Left colon (tissue), 2 donors: ENCODE data around the gene HBE1. TPM values are rescaled to one million over a fixed set of nuclear protein-coding genes. Genes with fewer than 3 reads are reported as not detected.
"Not testable (repeated sequence)": the region's sequence is repeated elsewhere in the genome, so short reads cannot be mapped to it uniquely, and the experiment has no call there.

Experiments used
- ATAC-seq: fragments of 200-7000 bp; cut with Tn5 transposase; one replicate; pipeline ENCODE4 v1.9.1; 2020; ENCODE audit warnings: mild to moderate bottlenecking, moderate library complexity
- DNase-seq, 2 donors: peaks; one replicate each; pipeline ENCODE4 v3.0.0-alpha.2; 2020
- intact Hi-C, 2 donors: fragments of 100-400 bp; cut with DNase I in 1 of 2; cut with micrococcal nuclease in 1 of 2; formaldehyde crosslinking; loops; one replicate each; pipeline versions ENCODE4 v1.11.2 to v1.14.0; 2022; cut with DNase I, micrococcal nuclease
- long read RNA-seq: library from polyadenylated mRNA; unstranded; transcript quantifications from one replicate; pipeline ENCODE4 v2.0.0, GENCODE V29; 2021
- total RNA-seq, 2 donors: library from RNA; stranded (reverse); fragmentation: NEBNext Ultra II Directional; extraction: Animal tissue kit (Norgen Biotek cat#: 25700); gene quantifications; one replicate each; pipeline ENCODE4 v1.2.1, GENCODE V29; 2021
- donor health status: DM: no; HTN: no; CAD: no.
- donor health status: DM: yes; HTN: yes; CAD: no.

Gene HBE1
- not detected for total RNA-seq
- long read RNA-seq: 0 reads

- intact Hi-C loops: no loop called here
- ATAC-seq (no peak), DNase-seq (no peak)
Measured at GRCh38 chr11:5269715-5270147, at the start of gene HBE1. Gene HBE1 (minus strand): TSS chr11:5269945. CDS start chr11:5269890, 55 bp downstream.

DNA sequence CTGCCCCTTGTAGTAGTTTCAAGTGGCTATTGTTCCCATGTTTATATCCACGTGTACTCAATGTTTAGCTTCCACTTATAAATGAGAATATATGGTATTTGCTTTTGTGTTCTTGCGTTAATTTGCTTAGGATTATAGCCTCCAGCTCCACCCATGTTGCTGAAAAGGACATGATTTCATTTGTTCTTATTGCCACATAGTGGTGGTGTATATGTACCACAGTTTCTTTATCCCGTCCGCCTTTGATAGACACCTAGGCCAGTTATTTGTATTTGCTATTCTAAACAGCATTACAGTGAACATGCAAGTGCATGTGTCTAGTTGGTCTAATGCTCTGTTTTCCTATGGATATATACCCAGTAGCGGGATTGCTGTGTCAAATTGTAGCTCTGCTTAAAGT, 47.5 kb upstream of the HBE1 start:
- intact Hi-C loops: no loop called here
- ATAC-seq (no peak), DNase-seq (no peak)

- DNase-seq, intact Hi-C loops, ATAC-seq: not testable (repeated sequence)
Measured at GRCh38 chr11:5313326-5314023, 43.7 kb upstream of the HBE1 start.

DNA sequence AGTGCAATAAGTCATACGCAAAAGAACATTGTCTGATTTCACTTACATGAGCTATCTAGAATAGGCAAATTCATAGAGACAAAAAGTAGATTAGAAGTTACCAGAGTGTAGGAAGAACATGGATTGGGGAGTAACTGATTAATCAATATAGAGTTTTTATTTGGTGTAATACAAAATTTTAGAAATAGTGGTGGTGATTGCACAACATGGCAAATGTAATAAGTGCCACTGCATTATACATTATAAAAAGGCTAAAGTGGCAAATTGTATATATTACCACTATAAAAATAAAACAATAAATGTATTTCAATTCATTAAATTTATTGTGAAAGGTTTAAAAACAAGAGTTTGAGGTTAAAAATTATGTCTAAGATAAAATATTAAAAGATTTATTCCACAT, 40.7 kb upstream of the HBE1 start:
- intact Hi-C loops: no loop called here
- ATAC-seq (no peak), DNase-seq (no peak)

GRCh38 chr11:5307256-5308019, 37.7 kb upstream of the HBE1 start:
- ATAC-seq (no peak), DNase-seq (no peak)
- intact Hi-C loops: no loop called here

DNA sequence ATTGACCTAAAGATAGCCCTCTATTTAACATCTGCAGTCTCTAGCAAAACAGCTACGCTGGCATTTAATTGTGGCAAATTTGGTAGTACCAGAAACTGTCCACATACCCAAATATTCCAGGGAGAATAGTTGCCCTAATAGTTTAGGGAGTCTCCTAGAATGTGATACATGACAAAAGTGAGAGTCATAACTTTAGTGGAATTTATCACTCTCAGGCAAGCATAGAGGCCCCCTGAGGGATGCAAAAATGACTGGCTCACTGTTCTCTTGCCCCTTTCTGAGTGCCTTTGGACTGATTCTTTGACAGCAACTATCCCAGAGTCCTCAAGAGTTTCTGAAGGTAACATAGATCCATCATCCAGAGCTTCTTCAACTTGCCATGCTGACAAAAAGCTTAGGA, 34.3 kb upstream of the HBE1 start:
- DNase-seq (no peak), ATAC-seq (no peak)
- intact Hi-C loops: no loop called here

GRCh38 chr11:5303626-5304025, 33.9 kb upstream of the HBE1 start:
- no peak for ATAC-seq
- DNase-seq: no peak
- intact Hi-C loops: no loop called here

GRCh38 chr11:5301846-5302245, 32.1 kb upstream of the HBE1 start, which contains the start of gene OR51B4:
Gene OR51B4 (minus strand): TSS chr11:5301946. CDS start chr11:5301946, 0 bp downstream.
- DNase-seq (no peak), ATAC-seq (no peak)
- intact Hi-C loops: no loop called here

GRCh38 chr11:5300251-5300650, 30.5 kb upstream of the HBE1 start:
- ATAC-seq (no peak), DNase-seq (no peak)
- intact Hi-C loops: no loop called here

- DNase-seq (no peak), ATAC-seq (no peak)
- intact Hi-C loops: no loop called here
Measured at GRCh38 chr11:5298451-5298850, 28.7 kb upstream of the HBE1 start.

- ATAC-seq (no peak), DNase-seq (no peak)
- intact Hi-C loops: no loop called here
Measured at GRCh38 chr11:5297721-5298323, 28.1 kb upstream of the HBE1 start.

DNA sequence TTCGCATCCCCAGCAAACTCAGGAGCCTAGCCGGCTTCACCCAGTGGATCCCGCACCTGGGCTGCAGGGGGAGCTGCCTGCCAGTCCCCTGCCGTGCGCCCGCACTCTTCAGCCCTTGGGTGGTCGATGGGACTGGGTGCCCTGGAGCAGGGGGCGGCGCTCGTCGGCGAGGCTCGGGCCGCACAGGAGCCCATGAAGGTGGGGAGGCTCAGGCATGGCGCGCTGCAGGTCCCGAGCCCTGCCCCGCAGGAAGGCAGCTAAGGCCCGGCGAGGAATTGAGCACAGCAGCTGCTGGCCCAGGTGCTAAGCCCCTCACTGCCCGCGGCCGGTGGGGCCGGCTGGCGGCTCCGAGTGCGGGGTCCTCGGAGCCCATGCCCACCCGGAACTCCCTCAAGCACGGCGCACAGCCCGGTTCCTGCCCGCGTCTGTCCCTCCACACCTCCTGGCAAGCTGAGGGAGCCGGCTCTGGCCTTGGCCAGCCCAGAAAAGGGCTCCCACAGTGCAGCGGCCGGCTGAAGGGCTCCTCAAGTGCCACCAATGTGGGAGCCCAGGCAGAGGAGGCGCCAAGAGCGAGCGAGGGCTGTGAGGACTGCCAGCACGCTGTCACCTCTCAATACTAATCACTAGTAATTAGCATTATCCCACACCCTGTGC, 24.7 kb upstream of the HBE1 start:
- intact Hi-C loops, DNase-seq, ATAC-seq: not testable (repeated sequence)

DNA sequence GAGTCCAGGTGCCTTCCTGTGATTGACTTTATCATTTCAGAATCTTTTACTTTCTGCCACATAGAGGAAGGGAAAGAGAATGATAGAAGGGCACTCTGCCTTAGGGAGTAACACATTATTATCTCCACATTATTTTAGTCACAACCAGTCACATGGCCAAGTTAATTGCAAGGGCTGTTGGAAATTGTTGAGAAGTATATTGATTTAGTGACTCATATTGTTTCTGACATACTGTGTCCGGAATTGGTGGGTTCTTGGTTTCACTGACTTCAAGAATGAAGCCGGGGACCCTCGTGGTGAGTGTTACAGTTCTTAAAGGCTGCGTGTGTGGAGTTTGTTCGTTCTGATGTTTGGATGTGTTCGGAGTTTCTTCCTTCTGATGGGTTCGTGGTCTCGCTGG, 23.3 kb upstream of the HBE1 start:
- ATAC-seq: no peak
- no peak for DNase-seq
- intact Hi-C loops: no loop called here

DNA sequence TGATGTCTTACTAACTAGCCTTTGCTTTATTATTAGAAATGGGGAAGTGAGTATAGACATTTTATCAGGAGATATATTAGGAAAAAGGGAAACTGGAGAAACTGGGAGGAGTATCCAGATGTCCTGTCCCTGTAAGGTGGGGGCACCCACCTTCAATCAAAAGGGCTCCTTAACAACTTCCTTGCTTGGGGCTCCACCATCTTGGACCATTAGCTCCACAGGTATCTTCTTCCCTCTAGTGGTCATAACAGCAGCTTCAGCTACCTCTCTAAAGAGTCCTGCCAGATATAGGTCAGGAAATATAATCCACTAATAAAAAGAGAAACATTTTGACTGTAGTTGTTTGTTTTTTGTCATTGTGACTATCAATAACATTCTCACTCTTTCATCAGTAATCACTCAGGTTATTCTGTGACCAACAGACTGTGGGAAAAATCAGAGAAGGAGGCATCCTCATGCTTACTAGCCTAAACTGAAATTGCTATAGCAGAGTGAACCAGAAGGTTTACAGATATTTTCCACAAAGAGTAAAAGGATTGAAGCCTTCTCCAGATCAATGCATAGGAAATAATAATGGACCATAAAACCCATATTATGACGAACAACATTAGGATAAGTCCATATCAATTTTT, 21.6 kb upstream of the HBE1 start:
- DNase-seq: no peak
- intact Hi-C loops: no loop called here
- no peak for ATAC-seq

DNA sequence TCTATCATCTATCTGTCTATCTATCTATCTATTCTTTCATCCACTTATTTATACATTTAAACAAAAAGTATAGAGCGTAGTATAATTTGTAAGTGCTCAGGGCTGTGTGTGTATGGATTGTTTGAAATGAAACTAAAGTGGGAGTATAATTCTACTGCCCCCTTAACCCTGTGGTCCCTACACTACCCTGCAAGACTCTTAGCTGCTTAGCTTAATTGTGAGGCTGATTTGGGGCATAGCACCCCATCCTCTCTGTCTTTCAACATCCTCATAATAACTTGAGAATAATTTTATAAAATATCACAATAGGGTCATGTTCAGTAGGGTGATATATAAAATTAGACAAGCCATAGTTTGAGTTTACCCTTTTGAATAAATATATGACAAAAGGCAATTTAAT, 20.4 kb upstream of the HBE1 start:
- ATAC-seq: no peak
- DNase-seq: no peak
- intact Hi-C loops: no loop called here

GRCh38 chr11:5289696-5290095, 20.0 kb upstream of the HBE1 start:
- DNase-seq: no peak
- intact Hi-C loops: no loop called here
- ATAC-seq: no peak

- intact Hi-C loops: no loop called here
- no peak for DNase-seq
- no peak for ATAC-seq
Measured at GRCh38 chr11:5288906-5289550, 19.3 kb upstream of the HBE1 start.

GRCh38 chr11:5288108-5288905, 18.6 kb upstream of the HBE1 start:
- DNase-seq (no peak), ATAC-seq (no peak)
- intact Hi-C loops: no loop called here
